ENCODE data around the gene SMPD3. TPM values are rescaled to one million over a fixed set of nuclear protein-coding genes. Genes with fewer than 3 reads are reported as not detected.

Gene SMPD3
- total and polyA plus RNA-seq, 7 donors = 0.04 to 0.21 (median 0.08) TPM

- ATAC-seq = no peak
- H3K36me3 ChIP-seq (ENCODE audit: insufficient read depth in 1 of 2, low read depth in 1 of 2) = no peaks in the 10 kb centered on the region
- intact Hi-C loops (cut with DNase I) = loop anchor here in 1 of 2 donors (10.0 kb wide), 1 partner anchor 147 kb away; no protein-coding TSS in a partner anchor
- no peak overlapping the region for H3K27ac ChIP-seq
- WGBS, 3 donors = 86 to 88% (median 87%) methylated on average over 14 of the region's 14 CpGs
- no peaks in the 10 kb centered on the region for H3K9me3 ChIP-seq
- DNase-seq = no peak
- H3K4me1 ChIP-seq = no peaks in the 10 kb centered on the region
- H3K4me3 ChIP-seq = no peak overlapping the region
- no peaks in the 10 kb centered on the region for H3K27me3 ChIP-seq (ENCODE audit: insufficient read depth in 3 of 3, low read length in 2 of 3)
- TF ChIP-seq, protein P1, sequence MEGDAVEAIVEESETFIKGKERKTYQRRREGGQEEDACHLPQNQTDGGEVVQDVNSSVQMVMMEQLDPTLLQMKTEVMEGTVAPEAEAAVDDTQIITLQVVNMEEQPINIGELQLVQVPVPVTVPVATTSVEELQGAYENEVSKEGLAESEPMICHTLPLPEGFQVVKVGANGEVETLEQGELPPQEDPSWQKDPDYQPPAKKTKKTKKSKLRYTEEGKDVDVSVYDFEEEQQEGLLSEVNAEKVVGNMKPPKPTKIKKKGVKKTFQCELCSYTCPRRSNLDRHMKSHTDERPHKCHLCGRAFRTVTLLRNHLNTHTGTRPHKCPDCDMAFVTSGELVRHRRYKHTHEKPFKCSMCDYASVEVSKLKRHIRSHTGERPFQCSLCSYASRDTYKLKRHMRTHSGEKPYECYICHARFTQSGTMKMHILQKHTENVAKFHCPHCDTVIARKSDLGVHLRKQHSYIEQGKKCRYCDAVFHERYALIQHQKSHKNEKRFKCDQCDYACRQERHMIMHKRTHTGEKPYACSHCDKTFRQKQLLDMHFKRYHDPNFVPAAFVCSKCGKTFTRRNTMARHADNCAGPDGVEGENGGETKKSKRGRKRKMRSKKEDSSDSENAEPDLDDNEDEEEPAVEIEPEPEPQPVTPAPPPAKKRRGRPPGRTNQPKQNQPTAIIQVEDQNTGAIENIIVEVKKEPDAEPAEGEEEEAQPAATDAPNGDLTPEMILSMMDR (IDR thresholded peaks at IDR 0.05) = no peak
Observed at GRCh38 chr16:68367891-68368290, 80.4 kb downstream of the SMPD3 start.

DNA sequence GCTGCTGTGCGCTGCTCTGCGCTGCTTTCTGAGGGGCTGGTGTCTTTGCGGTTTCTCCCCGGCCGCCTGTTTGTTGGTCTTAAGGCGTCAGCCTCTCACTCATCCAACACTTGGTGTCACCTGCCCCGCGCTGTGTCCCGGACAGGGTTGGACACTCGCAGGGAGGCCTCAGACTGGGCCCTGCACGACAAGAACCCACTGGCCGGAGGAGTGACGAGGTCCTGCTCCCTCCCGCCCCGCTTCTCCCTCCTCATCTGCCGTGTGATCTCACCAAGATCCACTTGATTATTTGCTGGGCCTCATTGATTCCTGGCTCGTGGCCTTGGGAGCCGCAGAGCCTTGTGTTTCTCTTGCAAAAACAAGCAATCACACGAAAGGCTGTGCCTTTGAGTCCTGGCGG, 80.9 kb downstream of the SMPD3 start:
- Histone ChIP-seq H3K36me3 (ENCODE audit: insufficient read depth in 1 of 2, low read depth in 1 of 2) (no peaks in the 10 kb centered on the region), H3K9me3 (no peaks in the 10 kb centered on the region), H3K27me3 (ENCODE audit: insufficient read depth in 3 of 3, low read length in 2 of 3) (no peaks in the 10 kb centered on the region), H3K4me3 (no peak overlapping the region), H3K4me1 (no peaks in the 10 kb centered on the region), H3K27ac (no peak overlapping the region)
- DNase-seq (no peak), ATAC-seq (no peak)
- TF ChIP-seq, protein P1 (IDR thresholded peaks at IDR 0.05) = no peak
- 83 to 87% (median 84%) methylated on average over 20 of the region's 20 CpGs for WGBS, 3 donors
- intact Hi-C loops (cut with DNase I) = loop anchor here in 1 of 2 donors (10.0 kb wide), 1 partner anchor 147 kb away; no protein-coding TSS in a partner anchor

DNA sequence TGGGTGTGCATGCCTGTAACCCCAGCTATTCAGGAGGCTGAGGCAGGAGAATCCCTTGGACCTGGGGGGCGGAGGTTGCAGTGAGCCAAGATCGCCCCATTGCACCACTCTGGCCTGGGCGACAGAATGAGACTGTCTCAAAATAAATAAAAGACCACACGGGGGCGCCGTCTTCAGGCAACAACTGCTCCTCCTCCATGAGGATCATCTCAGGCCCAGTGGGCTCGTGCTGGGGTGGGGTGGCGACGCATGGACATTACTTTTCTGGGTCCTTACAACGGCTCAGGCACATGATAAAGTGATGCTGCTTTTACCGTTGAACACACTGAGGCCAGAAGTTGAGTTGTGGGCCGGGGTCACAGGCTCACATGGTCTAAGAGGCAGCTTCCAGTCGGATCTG, 81.3 kb downstream of the SMPD3 start:
- intact Hi-C loops (cut with DNase I) = loop anchor here in 1 of 2 donors (10.0 kb wide), 1 partner anchor 148 kb away; no protein-coding TSS in a partner anchor
- H3K27ac ChIP-seq = no peak overlapping the region
- TF ChIP-seq, protein P1 (IDR thresholded peaks at IDR 0.05) = peak; percentile 28
- peak in 3 of 4 donors; percentile 28 to 52 (median 52) for ATAC-seq
- no peak overlapping the region for H3K4me3 ChIP-seq
- no peaks in the 10 kb centered on the region for H3K9me3 ChIP-seq
- H3K4me1 ChIP-seq = no peaks in the 10 kb centered on the region
- 38 to 43% (median 39%) methylated on average over 13 of the region's 13 CpGs for WGBS, 3 donors
- H3K36me3 ChIP-seq (ENCODE audit: insufficient read depth in 1 of 2, low read depth in 1 of 2) = no peaks in the 10 kb centered on the region
- no peaks in the 10 kb centered on the region for H3K27me3 ChIP-seq (ENCODE audit: insufficient read depth in 3 of 3, low read length in 2 of 3)
- DNase-seq = no peak

DNA sequence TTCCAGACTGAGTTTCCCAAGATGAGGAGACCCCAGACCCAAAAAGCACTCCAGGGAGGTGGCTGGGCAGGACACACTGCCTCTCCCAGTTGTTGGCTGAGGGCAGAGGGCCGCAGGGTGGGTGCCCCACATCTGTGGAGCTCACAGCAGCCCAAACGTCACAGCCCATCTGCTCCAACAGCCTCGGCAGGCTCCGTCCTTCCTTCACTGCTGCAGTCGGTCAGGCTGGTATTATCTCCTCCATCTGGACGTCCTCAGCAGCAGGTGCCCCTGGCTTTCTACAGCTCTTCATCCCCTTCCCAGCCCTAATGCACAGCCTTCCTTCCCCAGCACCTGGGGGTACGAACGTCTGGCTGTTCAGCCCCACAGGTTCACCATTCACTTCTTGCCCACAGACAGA, 82.2 kb downstream of the SMPD3 start:
- DNase-seq (no peak), ATAC-seq (no peak)
- Histone ChIP-seq H3K4me3 (no peak overlapping the region), H3K27ac (no peak overlapping the region), H3K27me3 (ENCODE audit: insufficient read depth in 3 of 3, low read length in 2 of 3) (no peaks in the 10 kb centered on the region), H3K9me3 (no peaks in the 10 kb centered on the region), H3K4me1 (no peaks in the 10 kb centered on the region), H3K36me3 (ENCODE audit: insufficient read depth in 1 of 2, low read depth in 1 of 2) (peaks cover 0 to under 1% of the 10 kb centered on the region in 2 donors)
- intact Hi-C loops (cut with DNase I) = loop anchor here in 1 of 2 donors (10.0 kb wide), 1 partner anchor 149 kb away; no protein-coding TSS in a partner anchor
- TF ChIP-seq, protein P1 (IDR thresholded peaks at IDR 0.05) = no peak
- 21 to 39% (median 29%) methylated on average over 8 of the region's 8 CpGs for WGBS, 3 donors
